Measurements from ENCODE around the gene ROBO2. TPM values are rescaled to one million over a fixed set of nuclear protein-coding genes. Genes with fewer than 3 reads are reported as not detected.

Gene ROBO2
- total and polyA plus RNA-seq, 8 donors, result 0.65 to 4.3 (median 1.6) TPM

DNA sequence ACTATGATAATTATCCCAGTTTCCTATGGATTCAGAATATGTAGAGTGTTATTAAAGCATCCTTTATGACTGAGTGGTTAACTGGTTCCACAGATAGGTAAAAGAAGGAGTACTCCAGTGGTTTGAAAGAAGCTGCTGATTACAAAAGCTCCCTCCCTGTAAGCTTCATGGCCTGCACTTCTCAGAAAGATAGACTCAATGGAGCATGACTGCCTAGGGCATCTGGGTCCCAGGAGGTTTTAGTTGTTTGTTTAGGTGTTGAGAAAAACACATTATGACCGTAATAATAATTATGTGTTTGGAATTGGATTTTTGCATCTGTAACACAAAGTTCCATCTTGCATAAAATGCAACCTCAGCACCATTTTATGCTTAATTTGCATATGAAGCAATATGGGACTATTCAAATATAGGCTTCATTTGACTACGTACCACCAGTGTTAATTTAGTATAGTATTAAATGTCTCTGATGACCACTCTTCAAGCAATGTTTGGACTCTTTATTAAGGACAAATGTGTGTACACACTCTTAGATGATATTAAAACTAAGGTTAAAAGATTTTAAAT is 121.1 kb downstream of the ROBO2 start:
- H3K27ac ChIP-seq, result no peak overlapping the region
- 74 to 78% methylated on average over 2 of the region's 2 CpGs for WGBS, 2 donors
- DNase-seq (no peak), ATAC-seq (no peak), FAIRE-seq (no peak)
- H3K36me3 ChIP-seq, result no peaks in the 10 kb centered on the region
- no peaks in the 10 kb centered on the region for H3K4me1 ChIP-seq
- H3K4me3 ChIP-seq, result no peak overlapping the region
- no peaks in the 10 kb centered on the region for H3K27me3 ChIP-seq
- intact Hi-C loops (cut with DNase I), result no loop called here
- H3K9me3 ChIP-seq, result no peaks in the 10 kb centered on the region
- TF ChIP-seq, protein P1, sequence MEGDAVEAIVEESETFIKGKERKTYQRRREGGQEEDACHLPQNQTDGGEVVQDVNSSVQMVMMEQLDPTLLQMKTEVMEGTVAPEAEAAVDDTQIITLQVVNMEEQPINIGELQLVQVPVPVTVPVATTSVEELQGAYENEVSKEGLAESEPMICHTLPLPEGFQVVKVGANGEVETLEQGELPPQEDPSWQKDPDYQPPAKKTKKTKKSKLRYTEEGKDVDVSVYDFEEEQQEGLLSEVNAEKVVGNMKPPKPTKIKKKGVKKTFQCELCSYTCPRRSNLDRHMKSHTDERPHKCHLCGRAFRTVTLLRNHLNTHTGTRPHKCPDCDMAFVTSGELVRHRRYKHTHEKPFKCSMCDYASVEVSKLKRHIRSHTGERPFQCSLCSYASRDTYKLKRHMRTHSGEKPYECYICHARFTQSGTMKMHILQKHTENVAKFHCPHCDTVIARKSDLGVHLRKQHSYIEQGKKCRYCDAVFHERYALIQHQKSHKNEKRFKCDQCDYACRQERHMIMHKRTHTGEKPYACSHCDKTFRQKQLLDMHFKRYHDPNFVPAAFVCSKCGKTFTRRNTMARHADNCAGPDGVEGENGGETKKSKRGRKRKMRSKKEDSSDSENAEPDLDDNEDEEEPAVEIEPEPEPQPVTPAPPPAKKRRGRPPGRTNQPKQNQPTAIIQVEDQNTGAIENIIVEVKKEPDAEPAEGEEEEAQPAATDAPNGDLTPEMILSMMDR (IDR thresholded peaks at IDR 0.05), result no peak

DNA sequence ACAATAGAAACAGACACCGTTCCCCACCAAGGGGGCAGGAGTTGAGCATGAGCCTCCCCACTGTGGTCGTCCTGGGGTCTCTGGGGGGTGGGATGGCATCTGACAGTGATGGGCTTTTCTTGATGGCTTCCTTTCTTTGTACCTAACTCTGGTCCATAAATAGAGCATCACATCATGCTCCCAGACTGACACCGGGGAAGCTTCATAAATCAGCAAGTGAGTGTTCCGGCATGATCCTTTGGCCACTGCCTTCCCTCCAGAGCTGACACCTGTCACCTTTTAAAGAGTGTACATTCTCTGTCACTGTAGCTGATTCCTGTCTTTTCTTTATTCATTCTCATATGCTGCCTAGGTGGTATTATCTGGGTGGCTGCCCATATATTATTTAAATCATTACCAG is 129.9 kb downstream of the ROBO2 start:
- Histone ChIP-seq H3K9me3 (no peaks in the 10 kb centered on the region), H3K27me3 (peaks cover 0 to 2% (median 0%) of the 10 kb centered on the region in 4 donors), H3K4me3 (no peak overlapping the region), H3K27ac (no peak overlapping the region), H3K36me3 (no peaks in the 10 kb centered on the region), H3K4me1 (no peaks in the 10 kb centered on the region)
- no peak for ATAC-seq
- TF ChIP-seq, protein P1 (IDR thresholded peaks at IDR 0.05), result no peak
- FAIRE-seq, result no peak
- DNase-seq, result no peak
- WGBS, 2 donors, result 70 to 84% methylated on average over 4 of the region's 4 CpGs
- intact Hi-C loops (cut with DNase I), result no loop called here

DNA sequence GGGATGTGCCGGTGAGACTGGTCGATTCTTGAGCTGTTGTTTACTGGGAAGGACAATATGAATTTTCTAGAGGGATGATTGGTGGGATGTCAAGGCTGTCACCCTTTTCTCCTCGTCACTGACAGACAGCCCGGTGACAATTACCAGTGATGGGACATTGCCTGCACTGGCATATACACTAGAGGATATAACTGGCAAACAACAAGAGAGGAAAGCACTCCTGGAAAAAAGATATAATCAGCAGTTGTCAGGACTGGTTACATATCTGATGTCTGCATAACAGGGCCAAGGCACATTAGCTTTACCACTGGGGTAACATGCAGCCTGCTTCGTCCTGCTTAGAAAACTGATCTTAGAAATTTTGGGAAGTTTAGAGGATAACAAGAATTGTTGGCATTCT is 131.1 kb downstream of the ROBO2 start:
- peaks cover 0 to 5% (median 0%) of the 10 kb centered on the region in 4 donors for H3K27me3 ChIP-seq
- no peak overlapping the region for H3K27ac ChIP-seq
- no peak for ATAC-seq
- TF ChIP-seq, protein P1 (IDR thresholded peaks at IDR 0.05), result no peak
- H3K4me3 ChIP-seq, result no peak overlapping the region
- FAIRE-seq, result no peak
- H3K4me1 ChIP-seq, result no peaks in the 10 kb centered on the region
- WGBS, 2 donors, result 54 to 69% methylated on average over 5 of the region's 5 CpGs
- no peaks in the 10 kb centered on the region for H3K9me3 ChIP-seq
- no peaks in the 10 kb centered on the region for H3K36me3 ChIP-seq
- no peak for DNase-seq
- intact Hi-C loops (cut with DNase I), result no loop called here

DNA sequence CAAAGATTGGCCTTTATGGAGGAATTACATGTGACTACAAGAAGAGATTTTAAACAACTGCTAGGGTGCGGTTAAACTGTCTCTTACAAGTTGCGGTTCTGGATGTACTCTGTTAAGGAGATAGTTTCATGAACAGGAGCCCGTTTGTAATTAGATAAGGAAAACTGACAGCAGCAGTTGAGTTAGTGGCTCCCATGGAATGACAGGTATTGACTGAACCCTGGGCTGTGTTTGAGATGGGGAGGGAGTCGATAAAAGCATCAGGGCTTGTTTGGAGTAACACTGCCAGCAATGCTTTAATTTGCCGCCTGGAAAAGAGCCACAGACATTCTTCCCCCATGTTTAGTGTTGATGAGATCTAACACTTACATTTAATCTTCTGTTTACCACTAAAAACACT is 139.9 kb downstream of the ROBO2 start:
- WGBS, 2 donors, result 9 to 10% methylated on average over 5 of the region's 5 CpGs

DNA sequence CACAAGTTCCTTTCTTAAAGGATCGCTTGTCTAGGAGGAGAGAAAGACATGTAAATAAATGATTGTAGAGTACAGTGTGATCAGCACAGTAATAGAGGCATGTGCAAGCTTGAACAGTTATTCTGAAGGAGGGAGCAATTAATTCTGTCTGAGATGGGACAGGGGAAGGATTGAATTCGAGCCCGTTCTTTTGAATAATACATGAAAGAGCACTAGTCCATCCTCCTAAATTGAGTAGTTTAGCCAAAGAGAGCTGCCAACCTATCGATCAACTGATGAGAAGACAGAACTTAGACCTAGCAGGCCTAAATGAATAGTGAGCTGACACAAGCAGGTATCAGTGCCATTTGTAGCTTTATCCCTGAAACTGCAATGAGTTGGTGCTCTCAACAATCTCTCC is 142.4 kb downstream of the ROBO2 start:
- H3K27me3 ChIP-seq, result no peaks in the 10 kb centered on the region
- intact Hi-C loops (cut with DNase I), result no loop called here
- no peaks in the 10 kb centered on the region for H3K36me3 ChIP-seq
- no peak overlapping the region for H3K27ac ChIP-seq
- TF ChIP-seq, protein P1 (IDR thresholded peaks at IDR 0.05), result no peak
- H3K4me1 ChIP-seq, result peaks cover 0 to 7% (median 6%) of the 10 kb centered on the region in 3 donors
- DNase-seq, result no peak
- no peaks in the 10 kb centered on the region for H3K9me3 ChIP-seq
- H3K4me3 ChIP-seq, result no peak overlapping the region
- ATAC-seq, result no peak
- no peak for FAIRE-seq
- 77 to 86% methylated on average over 4 of the region's 4 CpGs for whole genome bisulfite sequencing, 2 donors

More for the DNA sequence above, 139.9 kb downstream of the ROBO2 start:
- H3K4me1 ChIP-seq, result peaks cover 0 to 7% (median 6%) of the 10 kb centered on the region in 3 donors
- ATAC-seq, result peak in 3 of 4 donors; percentile 18 to 77 (median 39)
- no peak for FAIRE-seq
- no peaks in the 10 kb centered on the region for H3K36me3 ChIP-seq
- no peak overlapping the region for H3K27ac ChIP-seq
- H3K4me3 ChIP-seq, result no peak overlapping the region
- DNase-seq, result peak in 1 of 6 donors; percentile 24
- TF ChIP-seq, protein P1 (IDR thresholded peaks at IDR 0.05), result no peak
- no peaks in the 10 kb centered on the region for H3K9me3 ChIP-seq
- intact Hi-C loops (cut with DNase I), result no loop called here
- H3K27me3 ChIP-seq, result peaks cover 0 to 4% (median 0%) of the 10 kb centered on the region in 4 donors

All from pancreas (tissue), 10 donors.